Activated CD4-positive, CD25-positive, alpha-beta regulatory T cell treated with anti-CD3 and anti-CD28 coated beads, Interleukin-2, amount 50 U/mL, for 72 hours (primary cell): ENCODE results near the gene PITHD1.
"Not testable (repeated sequence)": the region's sequence is repeated elsewhere in the genome, so short reads cannot be mapped to it uniquely, and the experiment has no call there.

Source experiments
- DNase-seq: peaks from one replicate; pipeline ENCODE4 v3.0.0; 2021

PITHD1 gene

GRCh38 chr1:23777979-23778814, at the start of gene PITHD1:
PITHD1 (plus strand) TSS chr1:23778418; CDS start chr1:23778516, 98 bp downstream.
- DNase-seq: peak; percentile 82

GRCh38 chr1:23732363-23733224, 45.6 kb upstream of the PITHD1 start:
- DNase-seq: no peak

GRCh38 chr1:23733281-23733680, 44.9 kb upstream of the PITHD1 start:
- not testable (repeated sequence) for DNase-seq

- DNase-seq: no peak
Measured at GRCh38 chr1:23736437-23737134, 41.6 kb upstream of the PITHD1 start.

GRCh38 chr1:23741609-23742008, 36.6 kb upstream of the PITHD1 start:
- DNase-seq: no peak

GRCh38 chr1:23742670-23743286, 35.4 kb upstream of the PITHD1 start:
- no peak for DNase-seq

GRCh38 chr1:23743287-23744152, 34.7 kb upstream of the PITHD1 start, which contains the start of gene ELOA:
ELOA (plus strand) TSS chr1:23743471; CDS start chr1:23743504, 33 bp downstream.
- peak; percentile 82 for DNase-seq

GRCh38 chr1:23745515-23745914, 32.7 kb upstream of the PITHD1 start:
- no peak for DNase-seq

GRCh38 chr1:23748016-23748415, 30.2 kb upstream of the PITHD1 start:
- DNase-seq: no peak

GRCh38 chr1:23751050-23751814, 27.0 kb upstream of the PITHD1 start:
- no peak for DNase-seq

GRCh38 chr1:23751815-23752200, 26.4 kb upstream of the PITHD1 start:
- no peak for DNase-seq

- DNase-seq: no peak
Measured at GRCh38 chr1:23752909-23753308, 25.3 kb upstream of the PITHD1 start.

GRCh38 chr1:23756676-23757075, 21.5 kb upstream of the PITHD1 start:
- no peak for DNase-seq

GRCh38 chr1:23757812-23758211, 20.4 kb upstream of the PITHD1 start:
- DNase-seq: no peak

GRCh38 chr1:23759277-23759676, 18.9 kb upstream of the PITHD1 start:
- no peak for DNase-seq

- no peak for DNase-seq
Measured at GRCh38 chr1:23763041-23763577, 15.1 kb upstream of the PITHD1 start.

GRCh38 chr1:23768733-23769132, 9.5 kb upstream of the PITHD1 start:
- DNase-seq: no peak

GRCh38 chr1:23772049-23772853, 6.0 kb upstream of the PITHD1 start:
- DNase-seq: peak; percentile 88

GRCh38 chr1:23772854-23773242, 5.4 kb upstream of the PITHD1 start:
- DNase-seq: no peak
